Omental fat pad (tissue), 4 donors: ENCODE measurements around the gene TRPC1. TPM values are rescaled to one million over a fixed set of nuclear protein-coding genes. Genes with fewer than 3 reads are reported as not detected.
"Not testable (repeated sequence)": the region's sequence is repeated elsewhere in the genome, so short reads cannot be mapped to it uniquely, and the experiment has no call there.

ENCODE experiments used
- ATAC-seq: fragments of 150-250 bp; one replicate; pipeline ENCODE4 v1.9.1; 2016; ENCODE audit warnings: mild to moderate bottlenecking, moderate library complexity; ENCODE audit not compliant: low FRiP score
- DNase-seq: peaks from one replicate; pipeline ENCODE4 v3.0.0-alpha.2; 2019; ENCODE audit warnings: low spot score
- total RNA-seq, 4 donors: library from RNA; depleted of rRNA; stranded (reverse); fragments of >200 nt; gene quantifications; one replicate each; pipeline ENCODE4 v1.1.0, GENCODE V29; 2016
- TF ChIP-seq, protein P1 (sequence below), 3 donors: fragments of 450-650 bp; IDR thresholded peaks; one replicate each; pipeline ENCODE4 v1.5.1; 2016 to 2017; ENCODE audit warnings: antibody characterized with exemption in 3 of 3, mild to moderate bottlenecking in 3 of 3, moderate library complexity in 2 of 3

Gene TRPC1
- total RNA-seq, 4 donors from 2014 or later: 4.9 to 23.2 (median 11.4) TPM

DNA sequence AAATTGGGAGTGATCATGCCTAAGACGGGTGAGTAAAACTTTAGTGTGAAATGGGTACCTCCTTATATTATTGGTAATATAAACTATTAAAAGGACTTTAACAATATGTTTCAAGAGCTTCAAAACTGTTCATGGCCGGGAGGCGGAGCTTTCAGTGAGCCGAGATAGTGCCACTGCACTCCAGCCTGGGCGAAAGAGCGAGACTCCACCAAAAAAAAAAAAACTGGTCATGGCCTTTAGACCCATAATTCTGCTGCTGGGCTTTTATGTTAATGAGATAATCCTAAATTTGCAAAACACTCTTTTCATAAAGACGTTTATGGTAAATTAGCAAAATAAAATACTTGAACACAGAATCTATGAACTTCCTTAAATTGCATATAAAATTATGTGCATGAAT is 22.8 kb downstream of the TRPC1 start:
- TF ChIP-seq, protein P1, sequence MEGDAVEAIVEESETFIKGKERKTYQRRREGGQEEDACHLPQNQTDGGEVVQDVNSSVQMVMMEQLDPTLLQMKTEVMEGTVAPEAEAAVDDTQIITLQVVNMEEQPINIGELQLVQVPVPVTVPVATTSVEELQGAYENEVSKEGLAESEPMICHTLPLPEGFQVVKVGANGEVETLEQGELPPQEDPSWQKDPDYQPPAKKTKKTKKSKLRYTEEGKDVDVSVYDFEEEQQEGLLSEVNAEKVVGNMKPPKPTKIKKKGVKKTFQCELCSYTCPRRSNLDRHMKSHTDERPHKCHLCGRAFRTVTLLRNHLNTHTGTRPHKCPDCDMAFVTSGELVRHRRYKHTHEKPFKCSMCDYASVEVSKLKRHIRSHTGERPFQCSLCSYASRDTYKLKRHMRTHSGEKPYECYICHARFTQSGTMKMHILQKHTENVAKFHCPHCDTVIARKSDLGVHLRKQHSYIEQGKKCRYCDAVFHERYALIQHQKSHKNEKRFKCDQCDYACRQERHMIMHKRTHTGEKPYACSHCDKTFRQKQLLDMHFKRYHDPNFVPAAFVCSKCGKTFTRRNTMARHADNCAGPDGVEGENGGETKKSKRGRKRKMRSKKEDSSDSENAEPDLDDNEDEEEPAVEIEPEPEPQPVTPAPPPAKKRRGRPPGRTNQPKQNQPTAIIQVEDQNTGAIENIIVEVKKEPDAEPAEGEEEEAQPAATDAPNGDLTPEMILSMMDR (IDR thresholded peaks at IDR 0.05): no peak
- no peak for ATAC-seq
- no peak for DNase-seq

DNA sequence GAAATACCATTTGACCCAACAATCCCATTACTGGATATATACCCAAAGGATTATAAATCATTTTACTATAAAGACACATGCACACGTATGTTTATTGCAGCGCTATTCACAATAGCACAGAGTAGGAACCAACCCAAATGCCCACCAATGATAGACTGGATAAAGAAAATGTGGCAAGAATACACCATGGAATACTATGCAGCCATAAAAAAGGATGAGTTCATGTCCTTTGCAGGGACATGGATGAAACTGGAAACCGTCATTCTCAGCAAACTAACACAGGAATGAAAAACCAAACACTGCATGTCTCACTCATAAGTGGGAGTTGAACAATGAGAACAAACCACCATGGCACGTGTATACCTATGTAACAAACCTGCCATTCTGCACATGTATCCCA is 26.7 kb downstream of the TRPC1 start:
- not testable (repeated sequence) for ATAC-seq, DNase-seq

DNA sequence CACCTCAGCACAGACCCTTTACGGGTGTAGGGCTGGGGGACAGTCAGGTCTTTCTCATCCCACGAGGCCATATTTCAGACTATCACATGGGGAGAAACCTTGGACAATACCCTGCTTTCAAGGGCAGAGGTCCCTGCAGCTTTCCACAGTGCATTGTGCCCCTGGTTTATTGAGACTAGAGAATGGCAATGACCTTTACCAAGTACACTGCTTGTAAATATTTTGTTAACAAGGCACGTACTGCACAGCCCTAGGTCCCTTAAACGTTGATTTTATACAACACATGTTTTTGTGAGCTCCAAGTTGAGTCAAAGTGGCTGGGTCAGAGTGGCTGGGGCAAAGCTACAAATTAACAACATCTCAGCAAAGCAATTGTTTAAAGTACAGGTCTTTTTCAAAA is 28.8 kb downstream of the TRPC1 start:
- not testable (repeated sequence) for DNase-seq, ATAC-seq

DNA sequence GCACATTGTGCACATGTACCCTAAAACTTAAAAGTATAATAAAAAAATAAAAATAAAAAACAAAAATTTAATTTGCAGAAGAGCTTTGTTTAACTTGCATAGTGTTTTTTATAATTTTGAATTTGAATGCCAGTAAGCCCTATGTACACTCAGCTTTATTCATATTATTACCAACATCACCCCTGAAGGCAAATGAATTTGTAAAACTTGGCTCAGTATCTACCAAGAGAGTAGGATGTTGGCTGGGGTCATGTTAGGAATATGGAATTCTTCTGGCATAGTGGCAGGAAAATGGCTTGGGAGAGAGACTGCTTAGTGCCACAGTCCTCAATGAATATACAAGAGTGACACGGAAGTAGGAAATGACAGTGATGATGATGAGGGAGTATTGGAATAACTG is 30.7 kb downstream of the TRPC1 start:
- TF ChIP-seq, protein P1 (IDR thresholded peaks at IDR 0.05): no peak
- no peak for DNase-seq
- ATAC-seq: no peak

DNA sequence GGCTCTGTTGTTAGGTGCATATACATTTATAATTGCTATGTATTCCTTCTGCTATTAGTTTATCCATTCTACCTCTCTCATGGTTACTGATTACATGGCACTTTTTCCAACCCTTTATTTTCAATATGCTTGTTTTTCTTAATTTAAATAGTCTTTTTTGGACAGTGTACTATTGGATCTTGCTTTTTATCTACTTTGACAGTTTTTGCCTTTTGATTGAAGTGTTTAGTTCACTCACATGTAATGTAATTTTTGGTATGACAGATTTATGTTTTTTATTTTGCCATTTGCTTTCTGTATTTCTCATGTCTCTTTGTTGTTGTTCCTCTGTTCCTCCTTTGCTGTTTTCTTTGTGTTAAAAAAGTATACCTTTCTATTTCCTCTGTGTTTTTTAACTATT is 44.5 kb downstream of the TRPC1 start:
- TF ChIP-seq, protein P1 (IDR thresholded peaks at IDR 0.05): no peak
- no peak for ATAC-seq

DNA sequence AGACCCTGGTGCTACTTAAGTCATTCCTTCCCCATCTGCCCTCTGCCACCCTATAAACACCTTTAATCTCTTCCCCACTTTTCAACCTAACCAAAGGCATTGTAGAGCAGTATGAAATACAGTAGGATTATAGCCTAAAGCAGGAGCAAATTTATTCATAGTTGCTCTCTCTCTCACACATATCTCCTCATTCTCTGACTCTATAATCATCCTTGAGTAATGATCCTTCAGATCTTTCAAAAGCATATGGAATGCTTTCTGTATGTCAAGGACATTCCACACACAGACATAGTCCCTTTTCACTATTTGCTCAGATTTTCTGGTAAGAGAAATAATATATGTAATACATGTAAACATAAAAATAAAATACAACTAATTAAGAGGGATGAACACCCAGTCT is 54.1 kb downstream of the TRPC1 start:
- DNase-seq (no peak), ATAC-seq (no peak)
- TF ChIP-seq, protein P1 (IDR thresholded peaks at IDR 0.05): no peak

More for the DNA sequence above, 44.5 kb downstream of the TRPC1 start:
- no peak for DNase-seq

DNA sequence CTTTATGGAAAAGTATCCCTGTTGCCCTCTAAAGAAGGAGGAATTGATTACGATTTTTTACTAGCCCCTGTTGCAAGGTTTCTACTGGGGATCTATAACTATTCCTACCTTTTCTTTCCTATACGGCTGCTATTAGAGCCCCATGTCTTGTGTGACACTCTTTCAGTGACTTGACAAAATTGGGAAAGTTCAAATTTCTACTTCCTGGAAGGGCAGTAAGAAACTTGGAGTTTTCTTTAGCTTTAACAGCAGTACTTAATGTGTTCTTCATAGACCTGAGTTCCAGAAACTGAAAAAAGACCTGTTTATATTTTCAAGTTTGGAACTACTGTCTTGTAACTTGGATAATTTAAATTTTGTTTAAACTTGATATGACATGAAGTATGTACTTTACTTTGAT is 54.7 kb downstream of the TRPC1 start:
- ATAC-seq (no peak), DNase-seq (no peak)

DNA sequence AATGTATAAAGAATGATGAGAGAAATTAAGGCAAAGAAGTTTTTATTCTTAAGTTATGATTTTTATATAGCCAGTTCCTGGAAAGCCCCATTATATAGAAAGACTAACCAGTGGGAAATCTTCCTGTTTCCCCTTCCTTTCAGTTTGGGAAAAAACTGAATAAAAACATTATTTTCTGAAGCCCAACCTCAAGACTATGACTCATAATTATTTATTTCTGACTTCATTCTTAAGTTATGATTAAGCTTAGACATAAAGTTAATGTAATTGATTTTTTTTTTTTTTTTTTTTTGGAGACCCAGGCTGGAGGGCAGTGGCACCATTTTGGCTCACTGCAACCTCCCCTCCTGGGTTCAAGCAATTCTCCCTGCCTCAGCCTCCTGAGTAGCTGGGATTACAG is 55.8 kb downstream of the TRPC1 start:
- TF ChIP-seq, protein P1 (IDR thresholded peaks at IDR 0.05): no peak
- no peak for ATAC-seq
- no peak for DNase-seq

More for the DNA sequence above, 54.7 kb downstream of the TRPC1 start:
- TF ChIP-seq, protein P1 (IDR thresholded peaks at IDR 0.05): no peak
